ENCODE measurements around the gene SPOP.
"Not testable (repeated sequence)": the region's sequence is repeated elsewhere in the genome, so short reads cannot be mapped to it uniquely, and the experiment has no call there.

Gene SPOP

DNA sequence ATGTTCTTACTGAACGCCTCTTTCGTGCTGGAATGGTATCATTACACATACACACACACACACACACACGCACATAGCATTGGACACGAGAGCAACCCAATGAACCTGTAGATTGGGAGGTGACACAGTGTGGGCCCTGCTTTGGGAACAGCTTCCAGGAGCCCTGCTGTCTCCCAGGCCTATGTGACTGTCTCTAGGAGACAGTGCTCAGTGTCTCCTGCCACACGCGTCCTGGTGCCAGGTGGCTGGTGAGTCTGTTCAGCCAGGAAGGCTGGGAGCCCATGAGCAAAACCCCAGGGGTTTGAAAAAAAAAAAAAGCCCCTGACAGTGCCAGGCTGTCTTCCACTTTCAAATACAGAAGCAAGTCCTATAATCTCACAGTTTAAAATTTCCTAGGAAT is 2.4 kb upstream of the SPOP start:
- H2AFZ ChIP-seq (ENCODE audit: low read depth): no peak overlapping the region
- TF ChIP-seq, protein P1, sequence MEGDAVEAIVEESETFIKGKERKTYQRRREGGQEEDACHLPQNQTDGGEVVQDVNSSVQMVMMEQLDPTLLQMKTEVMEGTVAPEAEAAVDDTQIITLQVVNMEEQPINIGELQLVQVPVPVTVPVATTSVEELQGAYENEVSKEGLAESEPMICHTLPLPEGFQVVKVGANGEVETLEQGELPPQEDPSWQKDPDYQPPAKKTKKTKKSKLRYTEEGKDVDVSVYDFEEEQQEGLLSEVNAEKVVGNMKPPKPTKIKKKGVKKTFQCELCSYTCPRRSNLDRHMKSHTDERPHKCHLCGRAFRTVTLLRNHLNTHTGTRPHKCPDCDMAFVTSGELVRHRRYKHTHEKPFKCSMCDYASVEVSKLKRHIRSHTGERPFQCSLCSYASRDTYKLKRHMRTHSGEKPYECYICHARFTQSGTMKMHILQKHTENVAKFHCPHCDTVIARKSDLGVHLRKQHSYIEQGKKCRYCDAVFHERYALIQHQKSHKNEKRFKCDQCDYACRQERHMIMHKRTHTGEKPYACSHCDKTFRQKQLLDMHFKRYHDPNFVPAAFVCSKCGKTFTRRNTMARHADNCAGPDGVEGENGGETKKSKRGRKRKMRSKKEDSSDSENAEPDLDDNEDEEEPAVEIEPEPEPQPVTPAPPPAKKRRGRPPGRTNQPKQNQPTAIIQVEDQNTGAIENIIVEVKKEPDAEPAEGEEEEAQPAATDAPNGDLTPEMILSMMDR (conservative IDR thresholded peaks at IDR 0.05; ENCODE audit: low read depth, low read length): no peak
- H3K79me2 ChIP-seq (ENCODE audit: insufficient read depth, low read depth): peaks cover 20% of the 10 kb centered on the region
- H3K4me3 ChIP-seq (IDR thresholded peaks at IDR 0.05; ENCODE audit: insufficient read depth, low read depth, low read length): no peak overlapping the region
- H3K36me3 ChIP-seq (ENCODE audit: insufficient read depth): no peaks in the 10 kb centered on the region
- H3K27ac ChIP-seq: no peak overlapping the region
- no peaks in the 10 kb centered on the region for H4K20me1 ChIP-seq (ENCODE audit: insufficient read depth)
- no peak overlapping the region for H3K4me2 ChIP-seq
- H3K4me1 ChIP-seq (ENCODE audit: low read depth, poor library complexity, severe bottlenecking): peaks cover 15% of the 10 kb centered on the region
- no peak overlapping the region for H3K9ac ChIP-seq
- no peaks in the 10 kb centered on the region; the same call in 1 of the 2 replicates for H3K27me3 ChIP-seq (ENCODE audit: insufficient read depth, low read depth)

DNA sequence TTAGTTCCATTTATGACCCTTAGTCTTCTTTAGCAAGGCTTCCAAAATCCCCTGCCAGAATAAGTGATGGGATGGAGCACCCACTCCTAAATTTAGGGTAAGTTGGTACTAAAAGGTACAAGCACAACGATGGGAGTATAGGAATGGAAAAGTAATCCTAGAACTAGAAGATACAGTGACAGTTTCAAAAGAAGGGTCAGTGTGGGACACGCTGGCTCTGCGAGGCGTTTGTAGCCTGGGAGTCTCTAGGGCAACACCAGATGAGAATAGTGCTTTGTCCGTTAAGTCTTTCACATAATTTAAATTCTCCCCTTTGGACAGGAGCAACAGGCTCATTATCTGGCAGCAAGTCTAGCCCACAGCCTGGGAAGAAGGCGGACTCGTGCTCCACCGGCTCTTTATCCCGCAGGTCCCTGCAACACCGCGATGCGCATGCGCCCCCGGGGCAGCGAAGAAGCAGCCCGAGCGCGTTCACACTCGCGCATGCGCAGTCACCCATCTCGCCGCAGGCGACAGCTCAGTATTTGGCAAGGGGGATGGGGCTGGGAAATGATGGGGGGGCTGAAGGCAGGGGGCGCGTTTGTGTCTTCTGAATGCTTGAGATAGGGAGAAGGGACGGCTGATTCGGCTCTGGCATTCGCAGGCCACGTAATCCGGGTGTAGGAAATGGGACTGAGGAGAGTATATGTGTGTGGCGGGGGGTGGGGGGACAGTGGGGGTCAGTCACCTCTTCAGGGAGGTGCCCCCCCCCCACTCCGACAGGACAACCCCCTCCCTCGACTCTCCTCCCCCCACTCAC is 564 bp downstream of the SPOP start:
- peaks cover 44% of the 10 kb centered on the region for H3K79me2 ChIP-seq (ENCODE audit: insufficient read depth, low read depth)
- no peaks in the 10 kb centered on the region; the same call in 1 of the 2 replicates for H3K27me3 ChIP-seq (ENCODE audit: insufficient read depth, low read depth)
- H3K4me1 ChIP-seq (ENCODE audit: low read depth, poor library complexity, severe bottlenecking): peaks cover 25% of the 10 kb centered on the region
- TF ChIP-seq, protein P1 (conservative IDR thresholded peaks at IDR 0.05; ENCODE audit: low read depth, low read length): no peak
- no peaks in the 10 kb centered on the region for H4K20me1 ChIP-seq (ENCODE audit: insufficient read depth)
- peak overlapping the region; percentile 65 for H3K27ac ChIP-seq
- H3K9ac ChIP-seq: peak overlapping the region; percentile 79
- H3K4me2 ChIP-seq: peak overlapping the region; percentile 70
- no peak overlapping the region for H3K4me3 ChIP-seq (IDR thresholded peaks at IDR 0.05; ENCODE audit: insufficient read depth, low read depth, low read length)
- no peaks in the 10 kb centered on the region for H3K36me3 ChIP-seq (ENCODE audit: insufficient read depth)
- H2AFZ ChIP-seq (ENCODE audit: low read depth): peak overlapping the region; percentile 50

DNA sequence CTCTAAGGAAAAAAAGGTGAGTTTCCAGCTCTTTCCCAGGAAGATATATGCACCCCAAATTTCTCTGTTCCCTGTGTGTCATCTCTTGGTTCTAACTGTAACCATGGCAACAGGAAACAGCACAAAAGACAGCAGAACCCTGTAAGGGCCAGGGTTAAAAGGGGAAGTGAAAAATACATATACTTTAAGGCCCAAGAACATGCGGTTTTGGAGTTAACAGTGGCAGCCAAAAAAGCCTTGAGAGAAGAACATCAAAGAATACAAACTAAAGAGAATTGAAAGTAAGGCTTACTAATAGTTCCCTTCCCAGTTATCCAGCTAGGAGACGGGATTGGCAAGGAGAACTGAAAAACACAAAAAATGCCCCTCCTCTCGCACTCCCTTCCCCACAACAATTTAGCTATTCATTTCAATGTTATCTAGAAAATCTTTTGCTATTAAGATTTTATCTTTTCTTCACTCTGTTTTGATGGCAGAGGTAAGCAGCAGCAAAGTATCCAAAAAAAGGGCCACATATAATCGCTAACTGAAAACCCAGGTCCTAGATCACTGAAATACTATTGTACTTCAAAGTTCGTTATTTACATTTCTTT is 1.5 kb downstream of the SPOP start:
- Histone ChIP-seq H3K4me3 (IDR thresholded peaks at IDR 0.05; ENCODE audit: insufficient read depth, low read depth, low read length) (no peak overlapping the region), H3K4me2 (peak overlapping the region; percentile 70), H3K4me1 (ENCODE audit: low read depth, poor library complexity, severe bottlenecking) (peaks cover 25% of the 10 kb centered on the region), H3K9ac (peak overlapping the region; percentile 79), H3K79me2 (ENCODE audit: insufficient read depth, low read depth) (peaks cover 51% of the 10 kb centered on the region), H2AFZ (ENCODE audit: low read depth) (no peak overlapping the region), H4K20me1 (ENCODE audit: insufficient read depth) (no peaks in the 10 kb centered on the region), H3K27ac (peak overlapping the region; percentile 65), H3K27me3 (ENCODE audit: insufficient read depth, low read depth) (no peaks in the 10 kb centered on the region; the same call in 1 of the 2 replicates), H3K36me3 (ENCODE audit: insufficient read depth) (no peaks in the 10 kb centered on the region)
- TF ChIP-seq, protein P1 (conservative IDR thresholded peaks at IDR 0.05; ENCODE audit: low read depth, low read length): no peak

DNA sequence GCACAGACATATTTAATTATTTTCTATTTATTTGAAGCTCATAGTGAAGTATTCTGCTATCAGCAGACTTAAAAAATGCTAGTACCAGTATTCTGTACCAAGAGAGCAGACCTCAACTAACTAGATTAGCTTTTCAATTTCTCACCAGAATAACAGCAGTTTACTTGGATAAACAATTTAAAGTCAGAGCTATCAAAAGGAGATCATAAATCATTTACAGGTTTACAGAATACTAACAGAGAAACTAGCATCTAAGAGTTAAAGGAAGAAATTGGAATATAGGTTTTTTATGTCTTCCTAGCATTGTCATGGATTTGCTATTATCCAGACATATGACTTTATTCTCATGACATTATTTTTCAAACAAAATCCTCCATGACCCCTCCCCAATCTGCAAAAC is 3.4 kb downstream of the SPOP start:
- Histone ChIP-seq H3K4me3 (IDR thresholded peaks at IDR 0.05; ENCODE audit: insufficient read depth, low read depth, low read length) (no peak overlapping the region), H3K4me1 (ENCODE audit: low read depth, poor library complexity, severe bottlenecking) (peaks cover 29% of the 10 kb centered on the region), H3K9ac (no peak overlapping the region), H3K27ac (no peak overlapping the region), H3K27me3 (ENCODE audit: insufficient read depth, low read depth) (no peaks in the 10 kb centered on the region), H2AFZ (ENCODE audit: low read depth) (no peak overlapping the region), H3K79me2 (ENCODE audit: insufficient read depth, low read depth) (peaks cover 67% of the 10 kb centered on the region), H4K20me1 (ENCODE audit: insufficient read depth) (no peaks in the 10 kb centered on the region), H3K36me3 (ENCODE audit: insufficient read depth) (no peaks in the 10 kb centered on the region), H3K4me2 (no peak overlapping the region; the same call in 1 of the 2 replicates)
- TF ChIP-seq, protein P1 (conservative IDR thresholded peaks at IDR 0.05; ENCODE audit: low read depth, low read length): no peak

DNA sequence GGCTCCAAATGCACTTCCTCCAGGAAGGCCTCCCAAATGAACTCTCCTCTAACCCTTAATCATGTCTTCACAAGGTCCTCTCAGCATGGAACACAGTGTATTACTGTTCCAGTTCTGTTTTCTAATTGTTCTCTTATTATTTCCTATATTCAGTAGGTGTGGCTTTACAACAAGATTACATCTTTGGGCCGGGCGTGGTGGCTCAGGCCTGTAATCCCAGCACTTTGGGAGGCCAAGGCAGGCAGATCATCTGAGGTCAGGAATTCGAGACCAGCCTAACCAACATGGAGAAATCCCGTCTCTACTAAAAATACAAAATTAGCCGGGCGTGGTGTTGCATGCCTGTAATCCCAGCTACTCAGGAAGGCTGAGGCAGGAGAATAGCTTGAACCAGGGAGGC is 4.2 kb downstream of the SPOP start:
- not testable (repeated sequence) for H3K9ac ChIP-seq; H3K4me3 ChIP-seq (IDR thresholded peaks at IDR 0.05; ENCODE audit: insufficient read depth, low read depth, low read length); H3K36me3 ChIP-seq (ENCODE audit: insufficient read depth); H3K27ac ChIP-seq; H3K27me3 ChIP-seq (ENCODE audit: insufficient read depth, low read depth); H4K20me1 ChIP-seq (ENCODE audit: insufficient read depth); H2AFZ ChIP-seq (ENCODE audit: low read depth); H3K4me2 ChIP-seq
- H3K4me1 ChIP-seq (ENCODE audit: low read depth, poor library complexity, severe bottlenecking): peaks cover 29% of the 10 kb centered on the region
- peaks cover 69% of the 10 kb centered on the region for H3K79me2 ChIP-seq (ENCODE audit: insufficient read depth, low read depth)

Measured in KMS-11 (cell line).